ENCODE data around the gene BCAS1. TPM values are rescaled to one million over a fixed set of nuclear protein-coding genes. Genes with fewer than 3 reads are reported as not detected.

Gene BCAS1
- total and polyA plus RNA-seq, 2 donors (not counting 1 experiment from before 2014, with no cell fraction given): 0.97 to 1.1 TPM

DNA sequence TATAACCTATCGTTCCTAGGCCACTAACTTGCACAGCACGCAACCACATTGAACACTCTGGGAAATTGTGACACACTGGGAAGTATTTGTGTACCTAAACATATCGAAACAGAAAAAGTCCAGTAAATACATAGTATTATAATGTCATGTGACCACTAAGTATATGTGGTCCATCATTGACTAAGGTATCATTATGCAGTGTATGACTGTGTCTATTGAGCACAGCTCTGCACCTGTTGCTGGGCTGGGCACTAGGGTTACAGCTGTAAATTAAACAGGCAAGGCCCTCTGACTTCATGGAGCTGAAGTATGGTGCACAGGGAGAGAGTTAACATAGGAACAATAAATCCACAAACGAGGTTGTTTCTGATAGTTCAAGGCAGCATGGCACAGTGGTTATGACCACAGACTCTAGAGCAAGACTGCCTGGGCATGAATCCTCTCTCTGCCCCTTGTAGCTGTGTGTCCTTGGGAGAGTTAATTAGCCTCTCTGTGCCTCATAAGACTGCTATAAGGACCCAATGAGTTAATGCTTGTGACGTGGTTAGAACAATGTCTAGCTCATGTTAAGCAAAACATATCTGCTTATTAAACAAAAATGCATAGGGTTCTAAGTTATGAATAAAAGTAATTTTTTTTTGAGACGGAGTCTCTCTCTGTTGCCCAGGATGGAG, 10.6 kb downstream of the BCAS1 start:
- Mint-ChIP-seq H3K4me1 (peaks cover 29% of the 10 kb centered on the region), H3K27me3 (no peaks in the 10 kb centered on the region), H3K27ac (no peak overlapping the region), H3K9me3 (ENCODE audit: insufficient read depth) (no peaks in the 10 kb centered on the region), H3K4me3 (no peak overlapping the region)
- no peak overlapping the region for H3K4me2 ChIP-seq (replicated peaks; ENCODE audit: low read depth, low read length, poor library complexity, severe bottlenecking)
- ChIA-PET CTCF (interaction anchor here (0.7 to 4.5 kb wide), 6 partner anchors 9 to 1747 kb away, joined by 3 to 17 read pairs (median 5); no protein-coding TSS in a partner anchor), POLR2A (no interaction called here)
- no peak overlapping the region for H3K9ac ChIP-seq (ENCODE audit: low read length)
- no peak overlapping the region for H3K27ac ChIP-seq (ENCODE audit: low read length in 2 of 2)
- H3K79me2 ChIP-seq (ENCODE audit: control insufficient read depth, insufficient read depth, low read length): no peaks in the 10 kb centered on the region
- H3K4me1 ChIP-seq (ENCODE audit: control insufficient read depth in 2 of 2, insufficient read depth in 2 of 2, low read length in 2 of 2): peaks cover 0 to 25% of the 10 kb centered on the region in 2 donors
- H4K20me1 ChIP-seq (ENCODE audit: control insufficient read depth, insufficient read depth, low read length, poor library complexity, severe bottlenecking): no peaks in the 10 kb centered on the region
- ATAC-seq (ENCODE audit: low read depth) (no peak), DNase-seq (no peak)
- H2AFZ ChIP-seq (ENCODE audit: insufficient read depth, low read depth, low read length, poor library complexity, severe bottlenecking): no peak overlapping the region
- H3K4me3 ChIP-seq (ENCODE audit: control extremely low read depth in 1 of 5, extremely low read depth in 1 of 5, insufficient read depth in 1 of 5, low read depth in 2 of 5, low read length in 4 of 5): no peak overlapping the region
- 100% methylated on average over 2 of the region's 6 CpGs for WGBS (ENCODE audit: insufficient coverage)
- H3K36me3 ChIP-seq (replicated peaks in 1 of 2; ENCODE audit: control extremely low read depth in 1 of 2, control insufficient read depth in 1 of 2, extremely low read depth in 1 of 2, insufficient read depth in 2 of 2, low read length in 1 of 2): no peaks in the 10 kb centered on the region
- H3K27me3 ChIP-seq (replicated peaks in 1 of 4; ENCODE audit: control extremely low read depth in 1 of 4, control insufficient read depth in 3 of 4, insufficient read depth in 4 of 4, low read length in 3 of 4): no peaks in the 10 kb centered on the region
- H3K9me3 ChIP-seq (ENCODE audit: control extremely low read depth in 1 of 3, control insufficient read depth in 2 of 3, insufficient read depth in 1 of 3, low read length in 2 of 3): no peaks in the 10 kb centered on the region
- TF ChIP-seq, protein P1, sequence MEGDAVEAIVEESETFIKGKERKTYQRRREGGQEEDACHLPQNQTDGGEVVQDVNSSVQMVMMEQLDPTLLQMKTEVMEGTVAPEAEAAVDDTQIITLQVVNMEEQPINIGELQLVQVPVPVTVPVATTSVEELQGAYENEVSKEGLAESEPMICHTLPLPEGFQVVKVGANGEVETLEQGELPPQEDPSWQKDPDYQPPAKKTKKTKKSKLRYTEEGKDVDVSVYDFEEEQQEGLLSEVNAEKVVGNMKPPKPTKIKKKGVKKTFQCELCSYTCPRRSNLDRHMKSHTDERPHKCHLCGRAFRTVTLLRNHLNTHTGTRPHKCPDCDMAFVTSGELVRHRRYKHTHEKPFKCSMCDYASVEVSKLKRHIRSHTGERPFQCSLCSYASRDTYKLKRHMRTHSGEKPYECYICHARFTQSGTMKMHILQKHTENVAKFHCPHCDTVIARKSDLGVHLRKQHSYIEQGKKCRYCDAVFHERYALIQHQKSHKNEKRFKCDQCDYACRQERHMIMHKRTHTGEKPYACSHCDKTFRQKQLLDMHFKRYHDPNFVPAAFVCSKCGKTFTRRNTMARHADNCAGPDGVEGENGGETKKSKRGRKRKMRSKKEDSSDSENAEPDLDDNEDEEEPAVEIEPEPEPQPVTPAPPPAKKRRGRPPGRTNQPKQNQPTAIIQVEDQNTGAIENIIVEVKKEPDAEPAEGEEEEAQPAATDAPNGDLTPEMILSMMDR (IDR thresholded peaks at IDR 0.05): no peak
- intact Hi-C loops (cut with micrococcal nuclease): loop anchor here (5.0 kb wide), 1 partner anchor 118 kb away; no protein-coding TSS in a partner anchor

GRCh38 chr20:54058420-54059139, 11.8 kb downstream of the BCAS1 start:
- Mint-ChIP-seq H3K27ac (peak overlapping the region; percentile 69), H3K4me1 (peaks cover 17% of the 10 kb centered on the region), H3K4me3 (no peak overlapping the region), H3K9me3 (ENCODE audit: insufficient read depth) (no peaks in the 10 kb centered on the region), H3K27me3 (no peaks in the 10 kb centered on the region)
- peak overlapping the region; percentile 27 for H2AFZ ChIP-seq (ENCODE audit: insufficient read depth, low read depth, low read length, poor library complexity, severe bottlenecking)
- no peaks in the 10 kb centered on the region for H3K79me2 ChIP-seq (ENCODE audit: control insufficient read depth, insufficient read depth, low read length)
- no peaks in the 10 kb centered on the region for H3K36me3 ChIP-seq (replicated peaks in 1 of 2; ENCODE audit: control extremely low read depth in 1 of 2, control insufficient read depth in 1 of 2, extremely low read depth in 1 of 2, insufficient read depth in 2 of 2, low read length in 1 of 2)
- peak overlapping the region; percentile 23 for H3K4me2 ChIP-seq (replicated peaks; ENCODE audit: low read depth, low read length, poor library complexity, severe bottlenecking)
- WGBS (ENCODE audit: insufficient coverage): 72% methylated on average over 7 of the region's 16 CpGs
- no peak overlapping the region for H3K9ac ChIP-seq (ENCODE audit: low read length)
- TF ChIP-seq, protein P1 (IDR thresholded peaks at IDR 0.05): no peak
- no peak for TF ChIP-seq EZH2 (IDR thresholded peaks at IDR 0.05; ENCODE audit: borderline replicate concordance, insufficient read depth, low read depth, low read length, poor library complexity, severe bottlenecking)
- ChIA-PET POLR2A (interaction anchor here (0.7 kb wide), 1 partner anchor 111 kb away, joined by 10 read pairs; no protein-coding TSS in a partner anchor), CTCF (interaction anchor here (0.6 to 0.9 kb wide), 3 partner anchors 14 to 119 kb away, joined by 3 read pairs; no protein-coding TSS in a partner anchor)
- intact Hi-C loops (cut with micrococcal nuclease): no loop called here
- ATAC-seq (ENCODE audit: low read depth) (peak; percentile 41), DNase-seq (peak; percentile 33)
- no peak overlapping the region for H3K27ac ChIP-seq (ENCODE audit: low read length in 2 of 2)
- H4K20me1 ChIP-seq (ENCODE audit: control insufficient read depth, insufficient read depth, low read length, poor library complexity, severe bottlenecking): no peaks in the 10 kb centered on the region
- H3K4me3 ChIP-seq (ENCODE audit: control extremely low read depth in 1 of 5, extremely low read depth in 1 of 5, insufficient read depth in 1 of 5, low read depth in 2 of 5, low read length in 4 of 5): no peak overlapping the region
- H3K9me3 ChIP-seq (ENCODE audit: control extremely low read depth in 1 of 3, control insufficient read depth in 2 of 3, insufficient read depth in 1 of 3, low read length in 2 of 3): no peaks in the 10 kb centered on the region
- no peaks in the 10 kb centered on the region for H3K27me3 ChIP-seq (replicated peaks in 1 of 4; ENCODE audit: control extremely low read depth in 1 of 4, control insufficient read depth in 3 of 4, insufficient read depth in 4 of 4, low read length in 3 of 4)
- H3K4me1 ChIP-seq (ENCODE audit: control insufficient read depth in 2 of 2, insufficient read depth in 2 of 2, low read length in 2 of 2): peaks cover 0 to 13% of the 10 kb centered on the region in 2 donors

Measured in B cell (primary cell).